CD4-positive, alpha-beta T cell treated with Interleukin-17A for 1 hour (primary cell): ENCODE measurements around the gene KRT79.
"Not testable (repeated sequence)": the region's sequence is repeated elsewhere in the genome, so short reads cannot be mapped to it uniquely, and the experiment has no call there.

ENCODE experiments used
- DNase-seq: peaks from one replicate; pipeline ENCODE4 v3.0.0-alpha.2; 2020

Gene KRT79

DNA sequence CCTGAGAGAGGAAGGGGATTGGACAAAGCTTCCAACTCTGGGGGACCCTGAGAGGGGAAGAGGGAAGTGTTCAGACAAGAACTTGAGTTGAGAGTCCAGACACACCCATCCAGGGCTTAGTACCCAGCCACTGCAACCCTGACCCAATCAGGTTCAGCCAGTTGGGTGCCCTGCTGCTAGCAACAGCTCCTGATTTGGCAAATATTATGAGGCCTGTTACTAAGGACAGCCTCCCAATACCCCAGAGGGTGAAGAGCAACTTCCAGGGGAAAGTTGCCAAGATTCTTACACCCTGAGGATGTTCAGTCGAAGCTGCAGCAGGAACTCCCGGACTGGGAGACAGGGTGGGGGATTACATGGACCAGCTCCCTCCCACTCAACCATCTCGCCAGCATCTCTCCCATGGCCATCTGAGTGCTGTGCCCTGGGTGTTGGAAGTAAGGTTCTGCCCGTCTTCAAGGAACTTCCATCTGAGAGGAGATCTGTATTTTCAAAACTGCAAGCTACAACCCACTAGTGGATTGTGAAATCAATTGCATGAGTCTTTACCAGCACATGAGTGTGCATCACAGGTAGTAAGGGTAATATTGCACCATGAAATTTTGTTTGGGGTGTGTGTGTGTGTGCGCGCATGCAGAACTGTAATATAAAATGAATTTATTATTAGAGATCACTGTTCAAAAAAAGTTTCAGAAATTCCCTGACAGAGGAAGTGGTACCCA, 26.2 kb upstream of the KRT79 start:
- no peak for DNase-seq

DNA sequence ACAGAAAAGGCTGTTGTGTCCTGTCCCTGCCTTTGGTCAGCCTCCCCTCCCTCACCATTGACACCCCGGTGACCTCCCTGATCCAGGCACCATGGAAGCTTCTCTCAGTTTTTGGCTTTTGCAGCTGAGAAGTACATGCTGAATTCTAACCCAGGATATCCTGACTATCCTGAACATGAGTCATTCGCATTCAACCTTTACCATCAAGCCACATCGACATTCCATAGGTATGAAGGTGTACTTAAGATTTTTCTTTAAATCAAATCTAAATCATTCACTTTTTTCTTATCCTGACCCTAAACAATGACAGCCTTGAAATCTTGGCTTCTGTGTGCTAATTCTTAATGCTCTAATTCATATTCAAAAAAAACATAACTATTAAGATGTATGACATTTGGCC, 23.4 kb upstream of the KRT79 start:
- no peak for DNase-seq

DNA sequence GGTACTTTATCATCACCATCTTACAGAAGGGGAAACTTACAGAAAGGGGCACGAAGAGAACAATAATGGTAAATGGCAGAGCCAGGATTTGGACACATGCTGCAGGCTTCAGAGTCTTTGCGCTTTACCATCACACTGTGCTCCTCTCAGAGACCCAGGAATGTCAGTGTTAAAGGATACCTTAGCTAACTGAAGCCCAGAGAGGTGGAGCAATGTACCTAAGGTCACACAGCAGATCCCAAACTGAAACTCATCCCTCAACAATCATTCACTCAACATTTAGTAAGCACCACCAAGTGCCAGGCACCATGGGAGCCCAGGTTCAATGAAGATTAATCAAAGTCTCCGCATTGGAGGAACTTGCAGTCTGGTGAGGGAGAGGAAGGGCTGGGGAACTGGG, 22.7 kb upstream of the KRT79 start:
- DNase-seq = no peak

DNA sequence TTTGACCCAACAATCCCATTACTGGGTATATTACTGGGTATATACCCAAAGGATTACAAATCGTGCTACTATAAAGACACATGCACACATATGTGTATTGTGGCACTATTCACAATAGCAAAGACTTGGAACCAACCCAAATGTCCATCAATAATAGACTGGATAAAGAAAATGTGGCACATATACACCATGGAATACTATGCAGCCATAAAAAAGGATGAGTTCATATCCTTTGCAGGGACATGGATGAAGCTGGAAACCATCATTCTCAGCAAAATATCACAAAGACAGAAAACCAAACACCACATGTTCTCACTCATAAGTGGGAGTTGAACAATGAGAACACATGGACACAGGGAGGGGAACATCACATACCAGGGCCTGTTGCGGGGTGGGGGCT, 22.0 kb upstream of the KRT79 start:
- not testable (repeated sequence) for DNase-seq

DNA sequence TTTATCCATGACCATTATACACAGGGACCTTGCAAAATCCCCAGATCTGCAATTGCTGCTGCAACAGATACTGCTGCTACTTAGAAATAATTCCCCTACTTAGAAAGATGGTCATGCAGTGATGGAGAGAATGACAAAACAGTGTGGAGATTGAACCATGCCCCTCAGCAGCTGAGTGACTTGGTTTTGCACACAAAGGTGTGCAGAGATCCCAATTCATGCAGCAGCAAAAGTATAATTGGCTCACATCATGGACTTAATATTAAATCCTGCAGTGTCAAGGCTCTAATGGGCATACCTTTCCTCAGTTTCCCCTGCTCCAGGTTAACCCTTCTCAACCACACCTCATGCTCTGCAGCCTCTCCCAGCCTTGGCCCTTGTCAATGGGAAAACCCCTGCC, 17.7 kb upstream of the KRT79 start:
- no peak for DNase-seq

DNA sequence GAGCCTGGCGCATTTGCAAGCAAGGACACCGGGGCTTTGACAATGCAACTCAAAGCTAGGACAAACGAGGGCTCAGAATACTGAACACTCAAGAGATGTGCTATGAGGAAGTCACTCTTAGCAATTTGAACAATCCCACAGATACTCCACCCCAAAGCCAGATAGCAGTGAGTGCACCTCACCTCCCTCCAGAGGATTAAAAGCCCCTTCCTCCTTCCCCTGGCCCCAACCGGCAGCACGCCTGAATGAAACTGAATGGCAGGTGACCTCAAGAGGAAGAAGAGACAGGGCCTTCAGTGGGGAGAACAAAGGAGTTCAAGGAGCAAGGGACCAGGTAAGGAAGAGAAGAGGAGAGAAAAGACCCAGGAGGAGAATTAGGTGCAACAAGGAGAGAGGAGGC, 16.6 kb upstream of the KRT79 start:
- DNase-seq = no peak

DNA sequence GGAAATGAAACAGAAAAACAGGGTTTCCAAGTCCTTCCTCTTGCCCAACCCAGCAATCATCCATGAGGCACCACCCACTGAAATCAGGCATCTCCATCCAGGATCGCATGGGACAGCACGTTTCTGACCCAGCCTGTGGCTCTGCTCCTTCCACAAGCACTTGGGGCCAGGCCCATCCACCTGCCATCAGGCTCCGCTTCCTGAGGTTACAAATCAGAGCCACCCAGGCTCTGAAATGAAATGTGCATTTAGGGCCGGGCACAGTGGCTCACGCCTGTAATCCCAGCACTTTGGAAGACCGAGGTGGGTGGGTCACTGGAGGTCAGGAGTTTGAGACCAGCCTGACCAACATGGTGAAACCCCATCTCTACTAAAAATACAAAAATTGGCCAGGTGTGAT, 15.4 kb upstream of the KRT79 start:
- DNase-seq = no peak

DNA sequence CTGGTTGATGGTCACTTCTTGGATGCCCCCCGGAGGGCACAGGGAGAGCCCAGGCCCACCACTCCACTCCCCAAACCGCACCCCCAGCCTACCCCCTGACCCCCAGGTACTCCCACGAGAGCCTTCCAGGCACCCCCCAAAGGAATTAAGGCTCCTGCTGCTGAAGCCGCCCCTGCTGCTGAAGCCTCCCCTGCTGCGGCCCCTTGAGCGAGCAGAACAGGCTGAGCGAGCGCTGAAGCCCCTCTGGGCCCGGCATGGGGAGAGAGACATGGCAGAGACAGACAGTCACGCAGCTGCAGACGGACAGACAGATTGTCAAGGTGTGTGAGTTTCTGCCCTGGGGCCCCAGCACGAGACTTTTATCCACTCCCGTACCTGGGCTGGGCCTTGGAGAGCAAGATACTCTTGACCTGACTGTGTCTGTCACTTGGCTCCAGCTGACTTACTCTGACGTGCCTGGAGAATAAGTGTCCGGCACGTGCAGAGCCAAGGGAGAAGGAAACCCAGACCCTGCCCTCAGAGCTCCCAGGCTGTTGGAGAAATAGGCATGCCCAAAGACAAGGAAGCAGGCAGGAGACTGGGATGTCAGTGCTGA, 14.6 kb upstream of the KRT79 start, which contains the start of gene KRT78:
KRT78 (minus strand) TSS at position 334 of the 595 bp plus-strand sequence; CDS start at position 270, 64 bp downstream.
- no peak for DNase-seq

DNA sequence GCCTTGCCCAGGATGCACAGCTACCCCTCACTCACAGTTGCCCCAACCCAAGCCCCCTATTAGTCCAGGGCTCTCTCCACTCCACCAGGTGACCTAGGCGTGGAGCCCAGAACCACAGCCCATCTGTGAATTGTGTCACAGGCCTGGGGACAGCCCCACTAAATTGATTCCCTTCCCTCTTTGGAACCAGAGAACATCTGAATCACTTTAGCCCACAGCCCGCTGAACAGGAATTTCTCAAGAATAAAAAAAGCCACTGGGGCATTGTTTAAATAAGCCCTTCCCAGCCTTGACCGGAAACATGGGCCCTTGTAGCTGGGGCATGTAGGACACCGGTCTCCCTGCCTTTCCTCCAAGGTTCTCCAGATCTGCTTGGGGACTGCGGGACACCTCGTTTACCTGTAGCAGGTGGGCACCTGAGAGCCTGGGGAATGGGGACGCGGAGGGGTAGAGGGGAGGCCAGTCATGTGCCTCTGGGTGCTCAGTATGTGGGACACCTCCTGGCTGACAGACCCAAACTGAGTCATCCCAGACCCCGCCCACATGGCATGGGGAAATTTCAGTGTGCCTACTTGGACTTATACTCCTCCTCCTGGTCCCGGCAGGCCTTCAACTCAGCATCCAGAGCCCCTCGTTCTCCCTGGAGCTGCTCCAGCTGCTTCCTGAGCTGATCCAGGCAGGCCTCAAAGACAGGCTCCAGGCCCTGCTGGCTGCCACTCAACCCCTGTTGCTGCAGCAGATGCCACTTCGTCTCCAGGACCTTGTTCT, 13.4 kb upstream of the KRT79 start:
- no peak for DNase-seq

DNA sequence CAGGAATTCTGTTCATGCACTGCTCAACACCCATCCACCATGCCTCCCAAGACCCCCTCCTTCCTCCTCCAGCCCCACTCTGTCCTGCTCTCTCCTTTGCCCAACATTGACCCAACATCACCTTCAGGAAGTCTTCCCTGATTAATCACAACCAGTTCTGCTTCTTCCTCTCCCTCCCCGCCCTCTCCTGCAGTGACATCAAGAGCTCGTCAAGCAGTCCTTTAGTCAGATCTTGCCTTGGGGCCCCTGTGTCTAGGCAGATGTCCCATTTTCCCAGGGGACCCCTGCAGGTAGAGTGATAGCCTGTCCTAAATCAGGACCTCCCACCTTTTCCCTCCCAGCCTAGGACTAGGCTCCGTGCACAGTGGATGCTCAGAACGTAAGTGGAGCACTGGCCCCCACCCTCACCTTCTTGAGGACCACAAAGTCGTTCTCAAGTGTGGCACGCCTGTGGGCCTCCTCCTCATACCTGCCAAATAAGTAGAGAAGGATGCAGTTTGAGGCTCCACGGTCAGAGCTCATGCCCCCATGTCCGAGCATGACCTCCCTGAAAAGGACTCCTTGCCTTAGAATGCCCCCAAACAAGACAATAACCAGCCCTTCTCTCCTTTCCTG, 12.4 kb upstream of the KRT79 start:
- DNase-seq = no peak

DNA sequence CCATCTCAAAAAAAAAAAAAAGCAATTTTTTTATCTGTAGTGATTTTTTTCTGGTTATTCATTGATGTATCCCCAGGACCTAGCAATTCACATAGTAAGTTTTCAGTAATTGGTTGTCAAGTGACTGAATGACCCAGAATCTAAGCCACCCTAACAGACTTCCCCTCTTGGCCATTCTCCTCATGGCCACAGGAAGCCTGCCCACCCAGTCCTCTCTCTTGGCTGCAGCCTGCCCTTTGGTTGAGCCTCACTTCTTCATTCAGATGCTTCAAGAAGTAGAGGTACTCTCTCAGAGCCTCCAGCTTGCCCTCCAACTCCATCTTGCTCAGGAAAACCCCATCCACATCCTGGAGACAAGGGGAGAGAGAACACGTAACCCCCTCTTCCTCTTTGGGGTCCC, 11.8 kb upstream of the KRT79 start:
- DNase-seq = no peak

DNA sequence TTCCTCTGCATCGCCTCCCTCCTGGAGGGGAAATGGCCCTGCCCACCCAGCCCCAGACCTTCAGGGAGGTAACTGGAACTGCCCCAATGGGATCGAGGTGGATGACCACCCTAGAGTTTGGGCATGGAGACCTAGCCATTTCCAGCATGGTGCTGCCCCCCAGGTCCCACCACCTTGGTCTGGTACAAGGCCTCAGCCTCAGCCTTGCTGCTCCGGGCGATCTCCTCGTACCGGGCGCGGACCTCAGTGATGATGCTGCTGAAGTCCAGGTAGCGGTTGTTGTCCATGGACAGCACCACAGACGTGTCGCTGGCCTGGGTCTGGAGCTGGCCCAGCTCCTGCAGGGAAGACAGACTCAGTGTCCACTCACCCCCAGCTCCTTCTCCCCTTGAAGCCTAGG, 10.3 kb upstream of the KRT79 start:
- DNase-seq = no peak

DNA sequence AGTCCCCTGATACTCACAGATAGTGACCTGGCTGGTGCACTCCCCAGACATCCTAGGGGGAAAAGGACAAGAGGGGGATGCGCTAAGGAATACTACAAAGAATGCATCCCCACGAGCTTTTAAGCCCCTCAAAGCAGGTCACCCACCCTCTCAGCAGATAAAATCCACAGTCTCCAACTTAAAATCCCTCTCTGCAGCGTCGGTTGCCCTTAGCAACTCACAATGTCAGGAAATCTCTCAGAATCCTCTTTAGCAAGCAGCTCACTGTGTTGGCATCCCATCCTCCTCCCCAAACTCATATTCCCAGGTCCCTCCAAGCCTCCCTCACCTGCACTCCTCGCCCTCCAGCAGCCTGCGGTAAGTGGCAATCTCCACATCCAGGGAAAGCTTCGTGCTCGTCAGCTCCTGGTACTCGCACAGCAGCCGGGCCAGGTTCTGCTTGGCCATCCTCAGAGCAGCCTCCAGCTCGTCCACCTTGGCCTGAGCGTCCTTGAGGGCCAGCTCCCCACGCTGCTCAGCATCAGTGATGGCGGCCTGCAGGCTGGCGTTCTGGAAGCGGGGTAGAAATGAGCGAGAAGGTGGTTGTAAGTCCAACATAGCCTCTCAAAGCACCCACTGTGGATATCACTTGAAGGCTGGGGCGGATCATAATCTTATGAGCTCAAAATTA, 5.5 kb upstream of the KRT79 start:
- DNase-seq = no peak

DNA sequence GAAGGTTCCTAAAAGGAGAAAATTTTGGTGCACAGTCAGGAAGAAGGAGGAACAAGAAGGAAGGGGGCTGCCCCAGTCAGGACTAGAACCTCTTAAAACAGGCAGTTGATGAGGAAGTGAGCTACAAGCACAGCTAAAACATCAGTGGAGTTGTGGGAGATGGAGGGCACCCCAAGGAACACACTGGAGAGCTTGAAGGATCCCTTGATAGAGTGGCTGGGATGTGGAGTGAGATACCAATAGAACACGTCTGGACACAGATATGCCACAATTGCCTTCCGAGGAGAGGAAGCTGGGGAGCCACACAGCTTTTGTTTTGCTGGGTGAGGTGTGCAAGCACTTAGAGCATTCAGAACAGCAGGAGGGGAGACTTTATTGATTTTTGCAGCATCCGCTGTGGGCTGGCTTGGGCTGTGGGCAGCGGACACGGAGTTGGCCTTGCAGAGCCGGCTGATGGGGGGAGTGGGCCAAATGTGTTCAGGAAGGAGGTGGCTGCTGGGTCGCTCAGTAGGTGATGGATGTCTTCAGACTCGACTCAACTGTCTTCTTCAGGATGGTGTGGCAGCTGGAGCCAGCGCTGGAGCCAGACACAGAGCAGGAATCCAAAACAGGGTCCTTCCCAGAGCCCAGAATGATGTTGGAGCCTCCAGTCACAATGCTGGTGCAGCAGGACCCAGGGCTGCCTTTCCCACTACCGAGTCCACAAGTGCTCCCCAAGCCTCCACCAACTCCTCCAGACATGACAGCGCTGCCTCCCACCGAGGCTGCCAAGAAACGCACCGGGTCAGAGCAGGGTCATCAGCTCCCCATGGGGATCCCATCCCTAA, 4.7 kb upstream of the KRT79 start:
- no peak for DNase-seq

DNA sequence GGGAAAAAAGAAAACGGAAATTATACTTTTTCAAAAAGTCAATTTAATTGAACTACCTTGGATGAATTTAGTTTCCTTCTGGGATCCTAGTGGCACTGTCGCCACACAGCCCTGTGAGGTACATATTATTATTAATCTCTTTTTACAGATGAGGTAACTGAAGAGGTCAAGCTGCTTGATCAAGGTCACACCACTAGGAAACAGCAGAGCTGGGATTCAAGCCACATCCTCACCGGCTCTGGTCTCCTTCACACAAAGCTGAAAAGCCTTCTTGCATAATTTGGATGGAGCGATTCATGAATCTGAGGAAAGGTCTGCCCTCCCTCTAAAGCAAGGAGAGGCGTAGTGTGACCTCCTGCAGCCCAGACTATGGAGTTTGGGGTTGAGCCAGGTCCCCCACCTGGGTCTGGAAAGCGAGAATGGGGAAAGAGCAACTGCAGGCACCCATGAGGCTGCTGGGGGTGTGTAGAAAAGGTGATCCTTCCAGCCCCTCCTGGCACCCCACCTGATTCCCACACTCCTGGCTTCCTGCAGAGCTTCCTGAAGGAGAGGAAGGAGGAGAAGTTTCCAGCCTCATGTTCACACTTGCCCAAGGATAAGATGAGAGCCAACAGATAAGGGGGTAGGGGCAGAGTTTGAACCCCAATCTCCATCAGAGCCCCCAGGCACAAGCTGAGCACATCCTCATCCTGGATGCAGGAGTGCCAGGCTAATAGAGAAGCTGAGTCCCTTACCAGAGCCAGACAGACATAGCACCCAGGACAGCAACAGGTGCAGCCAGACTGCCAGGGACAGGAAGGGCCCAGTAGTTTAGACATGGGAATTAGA, 3.9 kb upstream of the KRT79 start:
- DNase-seq = no peak

DNA sequence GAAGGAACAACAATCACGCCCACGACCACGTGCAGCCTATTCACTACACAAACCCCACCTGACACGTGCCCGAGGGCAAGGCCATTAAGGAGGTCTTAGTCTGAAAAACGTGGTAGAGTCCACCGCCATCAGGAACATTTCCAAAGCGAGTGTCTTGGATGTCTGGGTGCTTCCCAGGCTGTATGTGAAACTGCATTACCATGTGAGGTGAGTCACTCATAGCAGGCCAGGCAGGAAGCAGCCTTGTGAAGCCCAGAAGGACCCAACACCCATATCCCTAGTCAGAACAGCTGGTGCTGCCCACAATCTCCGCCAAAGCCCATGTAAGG, 3.3 kb upstream of the KRT79 start:
- DNase-seq = no peak

DNA sequence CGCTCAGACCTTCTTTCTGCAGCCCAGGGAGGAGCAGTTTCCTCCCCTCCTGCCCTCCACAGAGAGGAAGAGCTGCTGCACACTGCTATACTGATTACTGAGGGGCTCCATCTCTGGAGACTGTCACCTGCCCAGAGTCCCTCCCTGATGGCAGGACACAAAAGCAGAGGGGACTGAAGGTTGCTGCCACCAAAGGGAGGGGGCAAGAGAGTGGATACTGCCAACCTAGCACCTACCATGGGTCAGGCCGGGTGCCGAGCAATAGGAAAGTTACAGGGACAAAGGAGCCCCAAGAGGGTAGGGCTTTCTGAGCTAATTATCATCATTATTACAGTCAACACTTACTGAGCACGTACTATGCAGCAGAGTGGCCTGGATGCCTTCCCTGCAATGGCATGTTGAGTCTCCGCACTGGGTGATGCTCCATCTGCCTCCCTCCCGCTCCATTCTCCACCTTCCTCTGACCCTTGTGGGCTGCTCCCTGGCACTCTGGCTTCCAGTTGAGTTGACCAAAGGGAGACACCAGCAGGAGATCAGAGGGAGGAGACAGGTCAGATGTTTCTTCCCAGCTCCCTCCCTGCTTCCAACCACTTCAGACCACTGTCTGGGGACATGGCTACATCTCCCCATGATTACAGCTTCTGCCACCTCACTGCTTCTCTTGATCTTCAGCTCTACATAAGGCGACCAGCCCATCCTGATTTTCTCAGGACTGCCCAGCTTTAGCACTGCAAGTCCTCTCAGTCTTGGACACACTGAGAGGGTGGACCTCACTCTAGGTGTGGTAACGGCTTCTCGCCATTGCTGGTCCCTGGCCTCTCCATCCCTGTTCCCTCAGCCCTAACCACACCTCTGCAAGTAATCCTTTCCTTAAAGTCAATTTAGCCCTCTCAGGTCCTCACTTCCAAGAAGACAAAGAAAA, 2.6 kb upstream of the KRT79 start:
- no peak for DNase-seq

DNA sequence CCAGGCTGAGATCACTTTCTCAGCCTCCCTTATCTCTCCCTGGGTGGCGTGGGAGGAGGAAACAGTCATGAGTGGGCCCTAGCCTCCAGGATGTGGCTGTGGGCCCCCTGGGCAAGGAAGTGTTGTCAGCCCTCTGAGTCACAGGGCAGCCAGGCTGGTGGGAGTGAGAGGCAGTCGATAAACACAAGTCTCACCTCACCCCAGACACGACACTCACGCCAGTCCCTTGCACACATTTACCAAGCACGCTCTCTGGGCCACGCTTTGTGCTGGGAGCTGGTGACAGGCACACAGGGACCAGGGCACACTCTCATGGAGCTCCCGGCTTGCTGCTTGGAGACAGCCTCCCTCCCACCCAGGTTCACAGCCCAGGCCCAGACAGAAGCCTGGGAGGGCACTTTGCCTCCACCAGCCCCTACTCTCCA, 1.9 kb upstream of the KRT79 start:
- DNase-seq = peak; percentile 33

DNA sequence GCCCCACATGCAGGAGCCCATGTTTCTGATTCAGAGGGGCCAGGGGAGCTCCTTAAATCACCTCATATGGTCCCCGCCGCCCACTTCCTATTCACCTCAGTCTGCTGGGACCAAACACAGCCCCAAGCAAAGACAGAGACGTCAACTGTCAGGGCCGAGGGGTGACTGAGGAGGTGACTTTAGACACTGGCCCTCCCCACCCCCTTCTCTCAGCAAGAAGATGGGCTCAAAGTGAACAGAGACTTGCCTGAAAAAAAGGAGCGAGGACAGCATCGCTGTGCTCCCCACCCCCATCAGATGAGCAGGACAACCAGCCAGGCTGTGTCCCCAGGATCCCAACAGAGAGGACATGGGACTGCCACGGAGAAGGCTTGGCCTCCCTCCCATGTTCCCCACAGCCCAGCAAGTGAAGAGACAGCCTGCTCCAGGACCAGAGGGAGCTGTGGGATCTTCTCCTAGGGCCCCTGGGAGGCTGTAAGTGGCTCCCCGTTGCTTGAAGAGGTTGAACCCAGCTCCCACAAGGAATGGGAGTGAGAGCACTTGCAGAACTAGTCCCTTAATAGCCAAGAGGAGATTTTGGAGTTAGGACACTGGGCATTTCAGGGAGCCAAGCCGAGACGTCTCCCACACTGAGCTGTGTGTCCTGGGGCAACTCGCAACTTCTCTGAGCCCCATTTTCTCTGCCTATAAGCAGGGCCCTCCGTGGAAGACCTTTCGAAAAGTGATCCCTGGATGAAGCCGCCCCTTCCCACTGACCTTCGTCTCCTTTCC, 1.3 kb upstream of the KRT79 start:
- DNase-seq = no peak

DNA sequence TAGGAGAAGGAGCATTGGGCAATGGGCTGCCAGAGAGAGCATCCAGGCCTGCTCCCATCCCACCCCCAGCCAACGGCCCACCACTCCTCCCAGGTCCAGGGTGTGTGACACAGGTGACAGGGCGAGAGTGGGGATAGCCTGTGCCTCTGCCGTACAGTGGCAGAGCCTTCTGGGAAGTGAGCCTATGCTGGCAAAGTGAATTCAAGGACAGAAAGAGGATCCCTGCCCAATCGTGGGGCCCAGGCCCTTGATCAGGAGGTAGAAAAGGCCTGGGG, 553 bp upstream of the KRT79 start:
- no peak for DNase-seq
